Esophagus (tissue), 2 donors: ENCODE data around the gene BHMT. TPM values are rescaled to one million over a fixed set of nuclear protein-coding genes. Genes with fewer than 3 reads are reported as not detected.

Experiments used
- H3K27ac ChIP-seq, 2 donors: one replicate each; pipeline ENCODE4 v1.5.1; 2013; ENCODE audit warnings: low read depth in 2 of 2, mild to moderate bottlenecking in 2 of 2, inconsistent platforms in 1 of 2, low read length in 1 of 2, moderate library complexity in 1 of 2
- H3K27me3 ChIP-seq, 2 donors: one replicate each; pipeline ENCODE4 v1.6.1; 2013; ENCODE audit warnings: low read length in 2 of 2, control low read depth in 1 of 2, mild to moderate bottlenecking in 1 of 2; ENCODE audit not compliant: insufficient read depth in 2 of 2, control insufficient read depth in 1 of 2
- H3K36me3 ChIP-seq, 2 donors: one replicate each; pipeline ENCODE4 v1.6.1; 2013; ENCODE audit warnings: low read length in 1 of 2; ENCODE audit not compliant: control insufficient read depth in 2 of 2, insufficient read depth in 2 of 2
- H3K4me1 ChIP-seq, 2 donors: one replicate each; pipeline ENCODE4 v1.6.1; 2013; ENCODE audit warnings: low read length in 1 of 2; ENCODE audit not compliant: control insufficient read depth in 2 of 2, insufficient read depth in 2 of 2
- H3K4me3 ChIP-seq, 2 donors: one replicate each; pipeline ENCODE4 v1.5.1; 2013; ENCODE audit warnings: low read length in 2 of 2, mild to moderate bottlenecking in 2 of 2, low read depth in 1 of 2, moderate library complexity in 1 of 2
- H3K9me3 ChIP-seq, 2 donors: one replicate each; pipeline ENCODE4 v1.6.1; 2013; ENCODE audit warnings: mild to moderate bottlenecking in 2 of 2, low read depth in 1 of 2, low read length in 1 of 2, moderate library complexity in 1 of 2; ENCODE audit not compliant: control insufficient read depth in 2 of 2, insufficient read depth in 1 of 2
- WGBS, 2 donors: extraction: QIAGEN DNeasy Blood & Tissue Kit; methylation state at CpG; one replicate each; pipeline ENCODE4 v1.1.7; 2013; 5-methylcytosine and 5-hydroxymethylcytosine counted together
- polyA plus RNA-seq, 2 donors: library from polyadenylated mRNA; stranded (reverse); fragments of 200-250 nt; gene quantifications; one replicate each; pipeline ENCODE4 v1.2.3, GENCODE V29; 2013
- donor health status: healthy with polysubstance abuse.
- donor health status: Bipolar disorder and iron deficiency.

BHMT gene
- polyA plus RNA-seq, 2 donors = 0.10 to 0.16 TPM

GRCh38 chr5:79109527-79110492, 1.8 kb upstream of the BHMT start:
- H3K27ac ChIP-seq = no peak overlapping the region
- H3K9me3 ChIP-seq = no peaks in the 10 kb centered on the region
- no peak overlapping the region for H3K4me3 ChIP-seq
- no peaks in the 10 kb centered on the region for H3K36me3 ChIP-seq
- H3K4me1 ChIP-seq = peaks cover 0 to 6% of the 10 kb centered on the region in 2 donors
- 62 to 68% methylated on average over 15 of the region's 15 CpGs for WGBS, 2 donors
- peaks cover 0 to 5% of the 10 kb centered on the region in 2 donors for H3K27me3 ChIP-seq

- peaks cover 0 to 6% of the 10 kb centered on the region in 2 donors for H3K4me1 ChIP-seq
- H3K4me3 ChIP-seq = peak overlapping the region in 1 of 2 donors; percentile 2
- no peaks in the 10 kb centered on the region for H3K36me3 ChIP-seq
- no peaks in the 10 kb centered on the region for H3K9me3 ChIP-seq
- 10 to 11% methylated on average over 38 to 39 of the region's 39 CpGs for WGBS, 2 donors
- H3K27ac ChIP-seq = no peak overlapping the region
- H3K27me3 ChIP-seq = peaks cover 0 to 5% of the 10 kb centered on the region in 2 donors
Observed at GRCh38 chr5:79111960-79112702, 522 bp downstream of the BHMT start.

- no peak overlapping the region for H3K27ac ChIP-seq
- peaks cover 0 to 5% of the 10 kb centered on the region in 2 donors for H3K27me3 ChIP-seq
- H3K36me3 ChIP-seq = no peaks in the 10 kb centered on the region
- H3K4me1 ChIP-seq = peaks cover 0 to 6% of the 10 kb centered on the region in 2 donors
- no peak overlapping the region for H3K4me3 ChIP-seq
- 83 to 85% methylated on average over 5 of the region's 5 CpGs for WGBS, 2 donors
- H3K9me3 ChIP-seq = no peaks in the 10 kb centered on the region
Observed at GRCh38 chr5:79112703-79113058, 1.1 kb downstream of the BHMT start.

- Histone ChIP-seq H3K27ac (no peak overlapping the region), H3K27me3 (no peaks in the 10 kb centered on the region), H3K4me1 (no peaks in the 10 kb centered on the region), H3K4me3 (no peak overlapping the region), H3K9me3 (no peaks in the 10 kb centered on the region), H3K36me3 (no peaks in the 10 kb centered on the region)
- WGBS, 2 donors = 52 to 79% methylated on average over 4 of the region's 4 CpGs
Observed at GRCh38 chr5:79119486-79119885, 7.9 kb downstream of the BHMT start.

- Histone ChIP-seq H3K27ac (no peak overlapping the region), H3K9me3 (no peaks in the 10 kb centered on the region), H3K27me3 (no peaks in the 10 kb centered on the region), H3K4me1 (no peaks in the 10 kb centered on the region), H3K36me3 (no peaks in the 10 kb centered on the region), H3K4me3 (no peak overlapping the region)
- 82 to 87% methylated on average over 4 of the region's 4 CpGs for WGBS, 2 donors
Observed at GRCh38 chr5:79120221-79120620, 8.6 kb downstream of the BHMT start.

DNA sequence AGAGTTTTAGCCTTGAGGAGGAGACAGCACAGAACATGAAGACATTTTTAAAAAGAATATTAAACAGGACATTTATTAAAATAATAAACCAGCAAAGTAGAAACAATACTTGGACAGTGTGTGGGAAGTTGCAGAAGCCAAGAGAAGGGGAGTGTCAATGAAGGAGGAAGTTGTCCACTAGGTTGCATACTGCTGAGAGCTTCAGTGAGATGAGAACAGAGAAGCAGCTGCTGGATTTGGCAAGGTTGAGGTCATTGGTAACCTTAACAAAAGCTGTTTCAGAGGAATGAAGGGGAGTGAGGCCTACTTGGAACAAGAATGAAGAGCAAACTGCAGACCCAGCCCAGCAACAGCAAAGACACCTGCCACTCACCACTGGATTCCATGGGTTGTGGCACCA, 11.4 kb downstream of the BHMT start:
- H3K4me3 ChIP-seq = no peak overlapping the region
- H3K4me1 ChIP-seq = no peaks in the 10 kb centered on the region
- no peaks in the 10 kb centered on the region for H3K9me3 ChIP-seq
- no peaks in the 10 kb centered on the region for H3K36me3 ChIP-seq
- H3K27ac ChIP-seq = no peak overlapping the region
- H3K27me3 ChIP-seq = no peaks in the 10 kb centered on the region

GRCh38 chr5:79124607-79125006, 13.0 kb downstream of the BHMT start:
- WGBS, 2 donors = 70% methylated on average over 1 of the region's 1 CpG
- Histone ChIP-seq H3K27ac (no peak overlapping the region), H3K4me3 (no peak overlapping the region), H3K4me1 (no peaks in the 10 kb centered on the region), H3K36me3 (no peaks in the 10 kb centered on the region), H3K9me3 (no peaks in the 10 kb centered on the region), H3K27me3 (no peaks in the 10 kb centered on the region)

- H3K4me3 ChIP-seq = no peak overlapping the region
- WGBS, 2 donors = 78 to 81% methylated on average over 6 of the region's 6 CpGs
- H3K27ac ChIP-seq = no peak overlapping the region
- H3K4me1 ChIP-seq = no peaks in the 10 kb centered on the region
- H3K36me3 ChIP-seq = no peaks in the 10 kb centered on the region
- H3K9me3 ChIP-seq = no peaks in the 10 kb centered on the region
- no peaks in the 10 kb centered on the region for H3K27me3 ChIP-seq
Observed at GRCh38 chr5:79130781-79131180, 19.2 kb downstream of the BHMT start.

DNA sequence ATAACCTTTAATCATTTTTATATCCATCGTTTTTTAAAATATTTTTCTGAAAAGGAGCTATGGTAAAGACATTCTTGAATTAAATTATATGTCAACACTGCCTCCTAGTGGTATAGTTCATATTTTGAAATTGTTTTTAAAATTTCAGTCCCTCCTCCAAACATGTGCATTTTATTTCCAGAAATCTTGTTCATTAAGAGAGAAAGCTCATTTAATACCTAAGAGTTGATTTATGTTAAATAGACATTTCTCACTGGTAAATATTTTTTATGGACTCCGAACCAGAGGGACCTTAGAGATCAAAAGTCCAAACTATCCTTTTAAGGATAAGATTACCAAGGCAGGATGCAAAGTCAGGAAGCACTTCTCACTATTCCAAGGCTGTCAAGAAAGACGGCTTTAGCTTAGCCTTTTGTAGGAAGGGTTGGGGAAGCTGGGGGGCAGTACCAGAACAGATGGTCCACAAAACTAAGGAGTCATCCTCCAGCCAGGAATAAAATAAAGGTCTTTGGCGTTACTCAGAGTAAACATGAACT, 21.6 kb downstream of the BHMT start:
- 3 to 5% methylated on average over 4 of the region's 4 CpGs for WGBS, 2 donors

More for the DNA sequence above, 21.6 kb downstream of the BHMT start:
- H3K36me3 ChIP-seq = no peaks in the 10 kb centered on the region
- H3K4me1 ChIP-seq = no peaks in the 10 kb centered on the region
- no peaks in the 10 kb centered on the region for H3K27me3 ChIP-seq
- no peaks in the 10 kb centered on the region for H3K9me3 ChIP-seq
- H3K27ac ChIP-seq = peak overlapping the region; percentile 52 to 68
- H3K4me3 ChIP-seq = no peak overlapping the region
